Measurements from ENCODE around the gene MRTO4.

GRCh38 chr1:19213580-19213979, 38.0 kb upstream of the MRTO4 start:
- TF ChIP-seq CTCF (conservative IDR thresholded peaks at IDR 0.05; ENCODE audit: low read depth, low read length) (no peak), EZH2phosphoT487 (IDR thresholded peaks at IDR 0.05; ENCODE audit: borderline replicate concordance, low read length) (no peak)

Measured in PC-3 (cell line).